NCI-H2227 treated with DMSO at 0.1 percent for 48 hours (cell line): Measurements from ENCODE around the gene TNFSF15.
"Not testable (repeated sequence)": the region's sequence is repeated elsewhere in the genome, so short reads cannot be mapped to it uniquely, and the experiment has no call there.

Experiments
- DNase-seq: peaks from one replicate; lab custom pipeline; 2025; lab: John Stamatoyannopoulos, UW

TNFSF15 gene

DNA sequence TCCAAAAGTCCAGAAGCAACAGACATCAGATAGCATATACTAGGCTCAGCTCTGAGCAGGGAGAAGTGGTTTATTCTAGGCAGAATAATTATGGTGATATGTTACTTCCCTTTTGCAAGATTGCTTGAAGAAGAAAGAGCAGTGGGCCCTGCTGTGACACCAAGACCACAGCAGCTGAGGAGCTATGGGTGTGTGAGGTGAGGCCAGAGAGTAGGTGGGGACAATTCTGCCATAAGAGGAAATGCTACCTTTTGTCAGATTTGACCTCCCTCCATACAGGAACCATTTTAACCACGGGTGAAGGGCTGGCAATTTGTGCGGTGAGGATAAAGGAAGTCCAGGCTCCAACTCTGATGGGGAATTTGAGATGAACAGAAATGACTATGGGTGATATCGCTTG lies 51.3 kb downstream of the TNFSF15 start:
- DNase-seq = no peak

- DNase-seq = no peak
Measured at GRCh38 chr9:114746591-114747346, 59.1 kb downstream of the TNFSF15 start.

- DNase-seq = no peak
Measured at GRCh38 chr9:114745879-114746550, 59.8 kb downstream of the TNFSF15 start.

- DNase-seq = no peak
Measured at GRCh38 chr9:114745108-114745848, 60.6 kb downstream of the TNFSF15 start.

- DNase-seq = no peak
Measured at GRCh38 chr9:114743446-114743845, 62.4 kb downstream of the TNFSF15 start.

- no peak for DNase-seq
Measured at GRCh38 chr9:114742947-114743346, 62.9 kb downstream of the TNFSF15 start.

GRCh38 chr9:114741521-114741920 lies 64.3 kb downstream of the TNFSF15 start:
- DNase-seq = not testable (repeated sequence)

GRCh38 chr9:114738581-114739316 lies 67.1 kb downstream of the TNFSF15 start:
- DNase-seq = no peak

- no peak for DNase-seq
Measured at GRCh38 chr9:114737847-114738246, 68.0 kb downstream of the TNFSF15 start.

GRCh38 chr9:114737118-114737517 lies 68.7 kb downstream of the TNFSF15 start:
- DNase-seq = no peak

- no peak for DNase-seq
Measured at GRCh38 chr9:114735704-114736103, 70.1 kb downstream of the TNFSF15 start.

DNA sequence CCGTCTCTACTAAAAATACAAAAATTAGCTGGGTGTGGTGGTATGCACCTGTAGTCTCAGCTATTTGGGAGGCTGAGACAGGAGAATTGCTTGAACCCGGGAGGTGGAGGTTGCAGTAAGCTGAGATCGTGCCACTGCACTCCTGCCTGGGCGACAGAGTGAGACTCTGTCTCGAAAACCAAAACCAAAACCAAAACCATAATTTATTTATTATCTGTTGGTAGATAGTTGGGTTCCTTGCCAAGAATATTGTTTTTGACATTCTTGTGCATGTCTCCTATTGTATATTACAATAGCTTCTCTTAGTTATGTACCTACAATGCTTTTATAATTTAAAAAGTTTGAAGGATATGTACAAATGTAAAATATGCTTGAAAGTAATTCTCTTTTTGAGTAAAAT lies 70.7 kb downstream of the TNFSF15 start:
- DNase-seq = not testable (repeated sequence)
